ENCODE measurements around the gene ARHGEF10L.

DNA sequence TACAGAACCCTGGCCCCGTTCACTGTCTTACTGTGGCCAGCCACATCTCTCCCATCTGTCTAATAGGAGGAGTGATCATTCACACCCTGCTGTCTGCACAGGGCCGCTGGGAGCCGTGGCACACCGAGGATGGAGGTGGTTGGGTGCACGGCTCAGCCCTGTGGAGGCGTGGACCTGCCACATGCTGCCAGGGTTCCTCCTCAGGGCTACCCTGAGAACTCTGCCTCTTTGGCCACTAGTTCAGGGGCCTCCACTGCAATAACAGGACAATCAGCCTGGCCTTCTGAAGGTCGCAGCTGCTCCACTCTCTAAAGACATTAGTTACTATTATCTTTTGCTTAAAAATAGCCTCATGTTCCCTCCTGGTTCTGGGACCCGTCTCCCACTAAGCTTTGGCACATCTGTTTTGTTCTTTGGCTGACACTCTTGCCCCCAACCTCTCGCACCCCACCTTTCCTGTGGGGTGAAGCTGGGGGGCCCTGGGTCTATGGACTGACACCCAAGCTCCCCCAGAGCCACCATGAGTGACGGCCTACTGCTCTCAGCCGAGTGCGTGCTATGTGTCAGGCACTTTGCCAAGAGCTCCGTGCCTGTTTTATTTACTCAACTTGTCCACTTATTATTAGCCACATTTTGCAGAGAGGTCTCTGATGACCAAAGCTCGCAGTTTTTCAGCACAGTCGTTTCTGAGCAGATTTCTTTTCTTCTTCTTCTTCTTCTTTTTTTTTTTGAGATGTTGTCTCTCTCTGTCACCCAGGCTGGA lies 66.3 kb downstream of the ARHGEF10L start:
- TF ChIP-seq CTCF (IDR thresholded peaks at IDR 0.05) (no peak), POLR2A (IDR thresholded peaks at IDR 0.05) (no peak)

All from prostate gland (tissue), 2 donors.